CD4-positive, alpha-beta T cell (primary cell): Measurements from ENCODE around the gene LRP4. TPM values are rescaled to one million over a fixed set of nuclear protein-coding genes. Genes with fewer than 3 reads are reported as not detected.

Experiments
- ATAC-seq: fragments of 200-7000 bp; cut with Tn5 transposase; one replicate; pipeline ENCODE4 v1.10.0; 2022; ENCODE audit warnings: mild to moderate bottlenecking; ENCODE audit not compliant: poor library complexity
- CTCF ChIA-PET: fragments of 350-600 bp; sonication (Branson Sonifier 250); formaldehyde crosslinking; loops from one replicate; lab custom pipeline; 2021; ENCODE audit warnings: antibody characterized with exemption, inconsistent platforms; lab: Charles Lee
- POLR2A ChIA-PET: fragments of 350-600 bp; sonication (Branson Sonifier 250); formaldehyde crosslinking; loops from one replicate; lab custom pipeline; 2021; ENCODE audit warnings: antibody characterized with exemption, inconsistent platforms; lab: Charles Lee
- DNase-seq, 14 experiments: peaks; one replicate each; pipeline ENCODE4 v3.0.0-alpha.2; 2013 to 2020; ENCODE audit warnings: mixed read lengths in 2 of 14
- H3K27ac ChIP-seq, 2 donors: one replicate each; pipeline versions ENCODE4 v1.5.1 to v1.7.0; 2013; ENCODE audit warnings: low read length in 2 of 2, low read depth in 1 of 2, mild to moderate bottlenecking in 1 of 2
- H3K27me3 ChIP-seq, 2 experiments: 1 replicate in 1 of 2; 2 replicates in 1 of 2; pipeline versions ENCODE4 v1.6.1 to v1.7.0; 2013; ENCODE audit warnings: low read length in 2 of 2, control low read depth in 1 of 2, mild to moderate bottlenecking in 1 of 2, moderate library complexity in 1 of 2; ENCODE audit not compliant: insufficient read depth in 2 of 2, control insufficient read depth in 1 of 2
- H3K36me3 ChIP-seq: one replicate; pipeline ENCODE4 v1.6.1; 2013; ENCODE audit warnings: low read length, control low read depth; ENCODE audit not compliant: insufficient read depth
- H3K4me1 ChIP-seq: one replicate; pipeline ENCODE4 v1.6.1; 2013; ENCODE audit warnings: low read length, control low read depth; ENCODE audit not compliant: insufficient read depth
- H3K4me3 ChIP-seq: one replicate; pipeline ENCODE4 v1.5.1; 2013; ENCODE audit warnings: mild to moderate bottlenecking, low read length, moderate library complexity
- H3K9me3 ChIP-seq, 2 experiments: 1 replicate in 1 of 2; 2 replicates in 1 of 2; pipeline versions ENCODE4 v1.6.1 to v1.7.0; 2013; ENCODE audit warnings: low read length in 2 of 2, mild to moderate bottlenecking in 2 of 2, control low read depth in 1 of 2, moderate library complexity in 1 of 2; ENCODE audit not compliant: control insufficient read depth in 1 of 2, insufficient read depth in 1 of 2
- H3K27ac Mint-ChIP-seq: one replicate; pipeline ENCODE4 v1.8.0; 2020; ENCODE audit warnings: mixed read lengths
- H3K27me3 Mint-ChIP-seq: one replicate; pipeline ENCODE4 v1.8.0; 2021; ENCODE audit warnings: mixed read lengths
- H3K36me3 Mint-ChIP-seq: one replicate; pipeline ENCODE4 v1.8.0; 2021; ENCODE audit warnings: low read depth, mixed read lengths
- H3K4me1 Mint-ChIP-seq: one replicate; pipeline ENCODE4 v1.8.0; 2021; ENCODE audit warnings: low read depth, mixed read lengths
- H3K4me3 Mint-ChIP-seq: one replicate; pipeline ENCODE4 v1.8.0; 2020; ENCODE audit warnings: mild to moderate bottlenecking, mixed read lengths
- H3K9me3 Mint-ChIP-seq: one replicate; pipeline ENCODE4 v1.8.0; 2020; ENCODE audit warnings: mixed read lengths
- intact Hi-C, 2 experiments: fragments of 100-400 bp; cut with DNase I in 1 of 2; cut with micrococcal nuclease in 1 of 2; formaldehyde crosslinking; loops; one replicate each; pipeline versions ENCODE4 v1.15.1 to v1.9.0; 2023 to 2025; cut with DNase I, micrococcal nuclease
- total RNA-seq, 174 experiments: library from RNA in 2 of 174; stranded (reverse) in 2 of 174; gene quantifications; one replicate each; pipeline ENCODE4 v1.2.3 and lab custom pipeline; 2021 to 2026
- TF ChIP-seq, protein P1 (sequence below): fragments of 200-600 bp; IDR thresholded peaks from one replicate; pipeline ENCODE4 v1.8.0; 2022; ENCODE audit warnings: antibody characterized with exemption, mild to moderate bottlenecking

LRP4 gene
- total RNA-seq, 2 experiments from 2014 or later = not detected

DNA sequence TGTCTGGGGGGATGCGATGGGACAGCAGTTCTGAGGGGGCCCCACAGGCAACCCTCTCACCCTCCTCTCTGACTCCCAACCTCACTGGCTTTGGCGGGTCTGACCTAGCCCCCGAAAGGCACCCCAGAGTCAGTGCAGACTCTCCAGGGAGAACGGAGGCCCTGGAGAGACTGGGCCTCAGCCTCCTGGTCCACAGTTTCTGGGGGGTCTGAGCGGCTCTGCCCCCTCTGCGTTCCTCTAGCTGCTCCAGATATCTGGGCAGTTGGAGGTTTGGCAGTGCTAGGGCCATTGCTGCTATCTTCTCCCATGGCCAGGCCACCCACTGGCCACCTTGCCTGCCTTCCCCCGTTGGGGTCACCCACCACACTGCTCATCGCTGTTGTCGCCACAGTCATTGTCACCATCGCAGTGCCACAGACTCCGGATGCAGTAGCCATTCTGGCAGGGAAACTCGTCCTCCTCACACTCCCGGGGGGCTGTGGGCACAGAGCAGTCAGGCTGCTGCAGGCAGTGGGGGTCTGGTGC, 18.8 kb downstream of the LRP4 start:
- H3K27ac ChIP-seq = no peak overlapping the region
- H3K27ac Mint-ChIP-seq = no peak overlapping the region
- H3K9me3 Mint-ChIP-seq = no peaks in the 10 kb centered on the region
- no peaks in the 10 kb centered on the region for H3K36me3 ChIP-seq
- H3K27me3 ChIP-seq = no peaks in the 10 kb centered on the region
- POLR2A ChIA-PET = no interaction called here
- ATAC-seq (no peak), DNase-seq (no peak)
- no peaks in the 10 kb centered on the region for H3K4me1 Mint-ChIP-seq
- CTCF ChIA-PET = no interaction called here
- H3K4me3 ChIP-seq = no peak overlapping the region
- no peaks in the 10 kb centered on the region for H3K4me1 ChIP-seq
- no peaks in the 10 kb centered on the region for H3K9me3 ChIP-seq
- no peaks in the 10 kb centered on the region for H3K36me3 Mint-ChIP-seq
- intact Hi-C loops = no loop called here
- H3K27me3 Mint-ChIP-seq = peaks cover 5% of the 10 kb centered on the region
- TF ChIP-seq, protein P1, sequence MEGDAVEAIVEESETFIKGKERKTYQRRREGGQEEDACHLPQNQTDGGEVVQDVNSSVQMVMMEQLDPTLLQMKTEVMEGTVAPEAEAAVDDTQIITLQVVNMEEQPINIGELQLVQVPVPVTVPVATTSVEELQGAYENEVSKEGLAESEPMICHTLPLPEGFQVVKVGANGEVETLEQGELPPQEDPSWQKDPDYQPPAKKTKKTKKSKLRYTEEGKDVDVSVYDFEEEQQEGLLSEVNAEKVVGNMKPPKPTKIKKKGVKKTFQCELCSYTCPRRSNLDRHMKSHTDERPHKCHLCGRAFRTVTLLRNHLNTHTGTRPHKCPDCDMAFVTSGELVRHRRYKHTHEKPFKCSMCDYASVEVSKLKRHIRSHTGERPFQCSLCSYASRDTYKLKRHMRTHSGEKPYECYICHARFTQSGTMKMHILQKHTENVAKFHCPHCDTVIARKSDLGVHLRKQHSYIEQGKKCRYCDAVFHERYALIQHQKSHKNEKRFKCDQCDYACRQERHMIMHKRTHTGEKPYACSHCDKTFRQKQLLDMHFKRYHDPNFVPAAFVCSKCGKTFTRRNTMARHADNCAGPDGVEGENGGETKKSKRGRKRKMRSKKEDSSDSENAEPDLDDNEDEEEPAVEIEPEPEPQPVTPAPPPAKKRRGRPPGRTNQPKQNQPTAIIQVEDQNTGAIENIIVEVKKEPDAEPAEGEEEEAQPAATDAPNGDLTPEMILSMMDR = no peak
- H3K4me3 Mint-ChIP-seq = no peak overlapping the region

DNA sequence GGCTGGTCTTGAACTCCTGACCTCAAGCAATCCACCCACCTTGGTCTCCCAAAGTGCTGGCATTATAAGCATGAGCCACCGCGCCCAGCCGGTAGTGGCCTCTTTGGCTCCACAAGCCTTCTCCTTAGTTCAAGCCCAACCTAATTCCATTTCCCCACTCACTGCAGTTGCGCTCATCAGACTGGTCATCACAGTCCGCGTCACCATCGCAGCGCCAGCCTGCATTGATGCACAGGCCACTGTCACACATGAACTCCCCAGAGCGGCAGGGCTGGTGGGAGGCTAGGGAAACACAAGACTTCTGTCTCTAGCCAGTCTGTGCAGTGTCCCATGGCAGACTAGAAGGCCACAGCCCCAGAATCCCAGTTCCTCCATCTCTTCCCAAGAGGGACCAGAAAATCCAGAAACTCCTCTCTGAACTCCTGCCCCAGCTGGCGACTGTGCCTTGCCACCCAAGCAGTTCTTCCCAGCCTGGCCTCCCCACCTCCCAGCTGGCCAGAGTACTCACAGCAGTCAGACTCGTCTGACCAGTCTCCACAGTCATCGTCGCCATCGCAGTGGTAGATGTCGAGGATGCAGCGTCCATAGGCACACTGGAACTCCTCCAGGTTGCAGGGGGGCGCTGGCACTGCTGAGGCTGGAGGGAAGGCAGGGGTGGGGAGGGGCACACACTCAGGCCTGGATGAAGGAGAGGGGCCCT, 19.8 kb downstream of the LRP4 start:
- Histone ChIP-seq H3K4me3 (no peak overlapping the region), H3K4me1 (no peaks in the 10 kb centered on the region), H3K27me3 (no peaks in the 10 kb centered on the region), H3K36me3 (no peaks in the 10 kb centered on the region), H3K9me3 (no peaks in the 10 kb centered on the region), H3K27ac (no peak overlapping the region)
- Mint-ChIP-seq H3K4me1 (no peaks in the 10 kb centered on the region), H3K9me3 (no peaks in the 10 kb centered on the region), H3K36me3 (no peaks in the 10 kb centered on the region), H3K4me3 (no peak overlapping the region), H3K27me3 (peaks cover 5% of the 10 kb centered on the region), H3K27ac (no peak overlapping the region)
- TF ChIP-seq, protein P1 = no peak
- CTCF ChIA-PET = no interaction called here
- ATAC-seq (no peak), DNase-seq (no peak)
- intact Hi-C loops = no loop called here
- POLR2A ChIA-PET = no interaction called here

DNA sequence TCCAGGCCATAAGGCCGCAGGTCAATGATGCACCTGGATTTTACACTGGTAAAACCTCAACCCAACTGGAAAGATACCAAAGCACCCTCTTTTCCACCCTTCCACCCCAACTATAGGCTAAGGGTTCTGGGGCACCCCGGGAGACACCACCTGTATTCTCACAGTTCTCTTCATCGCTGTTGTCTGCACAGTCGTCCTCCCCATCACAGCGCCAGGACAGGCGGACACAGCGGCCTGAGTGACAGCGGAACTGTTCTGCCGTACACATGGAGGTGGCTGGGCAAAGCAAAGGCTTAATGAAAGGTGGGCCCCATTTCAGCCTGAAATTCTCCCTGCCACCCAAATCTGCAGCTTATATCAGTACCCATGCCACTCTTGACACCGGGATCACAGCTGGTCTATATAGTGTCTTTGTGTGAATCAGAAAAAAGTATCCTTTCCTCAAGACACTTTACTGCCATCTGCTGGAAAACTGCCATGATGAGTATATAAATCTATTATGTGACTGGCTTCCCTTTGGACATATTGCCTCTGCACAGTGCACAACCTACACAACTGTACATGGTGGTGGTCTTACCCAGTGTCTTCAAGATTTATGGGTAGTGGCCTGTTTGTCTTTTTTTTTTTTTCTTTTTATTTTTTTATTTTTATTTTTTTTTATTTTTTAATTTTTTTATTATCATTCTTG, 21.5 kb downstream of the LRP4 start:
- peak; percentile 37 for ATAC-seq
- intact Hi-C loops = no loop called here
- Mint-ChIP-seq H3K4me1 (no peaks in the 10 kb centered on the region), H3K27ac (no peak overlapping the region), H3K36me3 (no peaks in the 10 kb centered on the region), H3K9me3 (no peaks in the 10 kb centered on the region), H3K4me3 (no peak overlapping the region), H3K27me3 (peaks cover 5% of the 10 kb centered on the region)
- Histone ChIP-seq H3K4me1 (no peaks in the 10 kb centered on the region), H3K4me3 (no peak overlapping the region), H3K27ac (no peak overlapping the region), H3K9me3 (no peaks in the 10 kb centered on the region), H3K36me3 (no peaks in the 10 kb centered on the region), H3K27me3 (no peaks in the 10 kb centered on the region)
- POLR2A ChIA-PET = no interaction called here
- CTCF ChIA-PET = no interaction called here
- peak in 3 of 14 experiments; percentile 21 to 35 (median 32) for DNase-seq
- TF ChIP-seq, protein P1 = peak; percentile 14
